Stomach smooth muscle (tissue), 2 donors: ENCODE data around the gene MYBPC2.

Source experiments
- H3K27ac ChIP-seq: one replicate; pipeline ENCODE4 v1.7.0; 2013; ENCODE audit warnings: mild to moderate bottlenecking, low read length, inconsistent platforms
- H3K27me3 ChIP-seq, 2 donors: one replicate each; pipeline ENCODE4 v1.7.0; 2013; ENCODE audit warnings: low read length in 2 of 2; ENCODE audit not compliant: insufficient read depth in 2 of 2, control insufficient read depth in 1 of 2
- H3K36me3 ChIP-seq, 2 donors: one replicate each; pipeline ENCODE4 v1.7.0; 2013; ENCODE audit warnings: low read length in 2 of 2; ENCODE audit not compliant: control insufficient read depth in 2 of 2, insufficient read depth in 2 of 2
- H3K4me1 ChIP-seq: one replicate; pipeline ENCODE4 v1.7.0; 2013; ENCODE audit warnings: low read length; ENCODE audit not compliant: control insufficient read depth, insufficient read depth
- H3K4me3 ChIP-seq, 2 donors: one replicate each; pipeline ENCODE4 v1.7.0; 2013; ENCODE audit warnings: low read length in 2 of 2
- H3K9ac ChIP-seq, 2 donors: one replicate each; pipeline ENCODE4 v1.7.0; 2013; ENCODE audit warnings: low read length in 2 of 2, mild to moderate bottlenecking in 1 of 2
- H3K9me3 ChIP-seq, 2 donors: one replicate each; pipeline ENCODE4 v1.7.0; 2013; ENCODE audit warnings: low read length in 2 of 2; ENCODE audit not compliant: control insufficient read depth in 2 of 2
- donor health status: healthy.
- donor health status: Pancreatic carcinoma.

Gene MYBPC2

DNA sequence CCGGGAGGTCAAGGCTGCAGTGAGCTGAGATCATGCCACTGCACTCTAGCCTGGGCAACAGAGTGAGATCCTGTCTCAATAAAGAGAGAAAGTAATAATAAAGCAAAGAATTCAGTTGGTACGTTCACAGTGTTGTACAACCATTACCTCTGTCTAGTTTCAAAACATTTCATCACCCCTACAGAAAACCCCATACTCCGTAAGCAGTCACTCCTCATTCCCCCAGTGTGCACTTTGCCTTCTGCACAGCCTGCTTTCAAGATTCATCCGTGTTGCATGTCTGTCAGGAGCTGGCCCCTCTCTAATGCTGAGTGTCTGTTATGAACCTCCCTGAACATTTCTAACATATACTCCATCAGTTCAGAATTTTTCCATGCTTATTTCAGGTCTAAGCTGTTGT lies 39.1 kb upstream of the MYBPC2 start:
- Histone ChIP-seq H3K4me3 (no peak overlapping the region), H3K27me3 (no peaks in the 10 kb centered on the region), H3K4me1 (no peaks in the 10 kb centered on the region), H3K27ac (no peak overlapping the region), H3K36me3 (no peaks in the 10 kb centered on the region), H3K9me3 (no peaks in the 10 kb centered on the region), H3K9ac (no peak overlapping the region)

DNA sequence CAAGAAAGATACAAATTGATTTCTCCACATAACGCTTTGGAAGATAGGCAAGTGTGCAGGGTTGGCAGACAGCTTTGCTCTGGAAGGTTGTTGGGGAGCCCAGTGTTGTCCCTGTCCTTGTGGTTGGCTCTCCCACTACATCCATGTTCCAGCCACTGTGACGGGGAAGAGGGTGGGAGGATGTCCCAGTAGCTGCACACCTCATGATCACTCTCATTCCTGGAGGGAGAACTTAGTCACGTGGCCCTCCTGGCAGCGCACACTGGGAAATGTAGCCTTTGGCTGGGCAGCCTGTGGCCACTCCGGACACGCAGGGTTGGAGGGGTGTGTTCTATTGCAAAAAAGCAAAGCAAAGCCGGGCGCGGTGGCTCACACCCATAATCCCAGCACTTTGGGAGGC lies 38.7 kb upstream of the MYBPC2 start:
- Histone ChIP-seq H3K27ac (no peak overlapping the region), H3K36me3 (no peaks in the 10 kb centered on the region), H3K9ac (no peak overlapping the region), H3K9me3 (no peaks in the 10 kb centered on the region), H3K27me3 (no peaks in the 10 kb centered on the region), H3K4me1 (no peaks in the 10 kb centered on the region), H3K4me3 (no peak overlapping the region)

DNA sequence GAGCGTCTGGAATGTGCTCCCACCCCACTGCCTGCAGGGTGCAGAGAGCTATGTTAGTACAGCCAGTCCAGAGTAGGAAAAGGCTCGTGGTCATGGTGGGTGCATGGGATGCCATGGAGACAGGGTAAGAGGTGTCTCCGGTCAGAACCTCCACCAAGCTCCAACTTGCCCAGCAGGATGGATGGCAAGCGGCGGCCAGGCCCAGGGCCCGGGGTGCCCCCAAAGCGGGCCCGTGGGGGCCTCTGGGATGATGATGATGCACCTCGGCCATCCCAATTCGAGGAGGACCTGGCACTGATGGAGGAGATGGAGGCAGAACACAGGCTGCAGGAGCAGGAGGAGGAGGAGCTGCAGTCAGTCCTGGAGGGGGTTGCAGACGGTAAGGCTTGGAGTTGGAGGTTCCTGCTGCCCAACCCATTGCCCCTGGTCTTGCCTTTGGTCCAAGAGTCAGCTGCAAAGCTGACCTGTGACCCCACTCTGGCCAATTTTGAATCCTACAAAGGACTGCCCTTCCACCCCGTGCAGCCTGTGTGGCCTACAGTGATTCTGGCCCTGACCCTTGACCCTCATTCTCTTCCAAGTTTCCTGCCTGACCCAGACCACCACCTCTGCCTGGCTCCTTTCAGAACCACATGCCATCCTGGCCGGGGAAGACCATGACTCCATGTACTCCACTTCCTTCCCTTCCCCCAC lies 33.9 kb upstream of the MYBPC2 start:
- Histone ChIP-seq H3K9me3 (no peaks in the 10 kb centered on the region), H3K4me1 (no peaks in the 10 kb centered on the region), H3K27ac (no peak overlapping the region), H3K27me3 (no peaks in the 10 kb centered on the region), H3K4me3 (no peak overlapping the region), H3K9ac (no peak overlapping the region), H3K36me3 (no peaks in the 10 kb centered on the region)

DNA sequence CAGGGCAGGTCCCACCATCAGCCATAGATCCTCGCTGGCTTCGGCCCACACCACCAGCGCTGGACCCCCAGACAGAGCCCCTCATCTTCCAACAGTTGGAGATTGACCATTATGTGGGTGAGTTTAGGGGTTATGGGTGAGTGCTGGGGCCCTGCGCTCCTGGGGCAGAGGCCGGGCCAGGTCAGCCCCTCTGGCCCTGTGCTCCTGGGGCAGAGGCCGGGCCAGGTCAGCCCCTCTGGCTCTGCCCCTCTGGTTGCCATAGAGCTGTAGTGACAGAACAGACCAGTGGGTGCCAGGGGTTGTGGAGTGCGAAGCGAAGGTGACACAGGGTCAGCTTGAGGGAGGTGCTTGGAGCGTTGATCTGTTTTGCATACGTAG lies 33.3 kb upstream of the MYBPC2 start:
- no peaks in the 10 kb centered on the region for H3K9me3 ChIP-seq
- no peak overlapping the region for H3K27ac ChIP-seq
- H3K4me3 ChIP-seq: no peak overlapping the region
- no peaks in the 10 kb centered on the region for H3K27me3 ChIP-seq
- H3K4me1 ChIP-seq: no peaks in the 10 kb centered on the region
- no peak overlapping the region for H3K9ac ChIP-seq
- no peaks in the 10 kb centered on the region for H3K36me3 ChIP-seq

DNA sequence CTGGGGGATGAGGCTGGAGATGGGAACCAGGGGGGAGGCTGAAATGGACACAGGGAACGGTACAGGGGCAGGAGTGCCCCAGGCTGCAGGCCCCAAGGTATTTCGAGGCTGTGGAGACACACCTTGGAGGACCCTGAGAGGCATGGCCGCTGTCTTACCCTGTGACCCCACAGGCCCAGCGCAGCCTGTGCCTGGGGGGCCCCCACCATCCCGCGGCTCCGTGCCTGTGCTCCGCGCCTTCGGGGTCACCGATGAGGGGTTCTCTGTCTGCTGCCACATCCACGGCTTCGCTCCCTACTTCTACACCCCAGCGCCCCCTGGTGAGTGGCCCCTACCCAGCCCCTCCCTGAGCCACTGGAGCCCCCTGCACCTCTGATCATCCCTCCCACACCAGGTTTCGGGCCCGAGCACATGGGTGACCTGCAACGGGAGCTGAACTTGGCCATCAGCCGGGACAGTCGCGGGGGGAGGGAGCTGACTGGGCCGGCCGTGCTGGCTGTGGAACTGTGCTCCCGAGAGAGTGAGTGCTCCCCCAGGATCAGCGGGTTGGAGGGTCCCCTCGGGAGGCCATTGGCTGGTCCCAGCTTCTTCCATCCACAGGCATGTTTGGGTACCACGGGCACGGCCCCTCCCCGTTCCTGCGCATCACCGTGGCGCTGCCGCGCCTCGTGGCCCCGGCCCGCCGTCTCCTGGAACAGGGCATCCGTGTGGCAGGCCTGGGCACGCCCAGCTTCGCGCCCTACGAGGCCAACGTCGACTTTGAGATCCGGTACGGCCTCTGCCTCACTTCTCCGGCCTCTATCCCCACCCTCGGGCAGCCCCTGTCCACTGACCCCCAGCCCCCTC lies 30.9 kb upstream of the MYBPC2 start:
- no peaks in the 10 kb centered on the region for H3K36me3 ChIP-seq
- no peaks in the 10 kb centered on the region for H3K27me3 ChIP-seq
- no peaks in the 10 kb centered on the region for H3K9me3 ChIP-seq
- no peaks in the 10 kb centered on the region for H3K4me1 ChIP-seq
- no peak overlapping the region for H3K4me3 ChIP-seq
- H3K27ac ChIP-seq: no peak overlapping the region
- H3K9ac ChIP-seq: no peak overlapping the region

DNA sequence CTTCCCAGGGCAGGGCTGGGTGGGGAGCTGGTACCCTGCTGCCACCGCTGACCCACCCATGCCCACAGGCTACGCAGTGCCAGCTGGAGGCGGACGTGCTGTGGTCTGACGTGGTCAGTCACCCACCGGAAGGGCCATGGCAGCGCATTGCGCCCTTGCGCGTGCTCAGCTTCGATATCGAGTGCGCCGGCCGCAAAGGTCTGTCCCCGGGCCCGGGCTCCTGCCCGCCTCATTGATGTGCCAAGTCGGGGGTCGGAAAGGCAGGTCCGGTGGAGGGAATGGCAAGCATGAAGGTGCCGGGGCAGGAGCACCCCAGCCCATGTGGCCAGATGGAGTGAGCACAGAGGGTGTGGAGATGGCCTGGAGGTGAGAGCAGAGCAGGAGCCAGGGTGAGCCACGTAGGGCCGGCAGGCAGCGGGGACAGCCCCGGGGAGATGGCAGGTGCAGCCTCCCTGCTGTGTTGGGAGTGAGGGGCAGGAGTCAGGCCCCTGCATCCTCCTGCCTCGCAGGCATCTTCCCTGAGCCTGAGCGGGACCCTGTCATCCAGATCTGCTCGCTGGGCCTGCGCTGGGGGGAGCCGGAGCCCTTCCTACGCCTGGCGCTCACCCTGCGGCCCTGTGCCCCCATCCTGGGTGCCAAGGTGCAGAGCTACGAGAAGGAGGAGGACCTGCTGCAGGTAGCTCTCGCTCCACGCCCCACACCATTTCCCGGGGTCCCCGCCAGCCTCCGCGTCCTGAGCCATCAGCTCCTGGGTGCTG lies 30.0 kb upstream of the MYBPC2 start:
- Histone ChIP-seq H3K4me3 (no peak overlapping the region), H3K27ac (no peak overlapping the region), H3K27me3 (no peaks in the 10 kb centered on the region), H3K9ac (no peak overlapping the region), H3K36me3 (no peaks in the 10 kb centered on the region), H3K9me3 (no peaks in the 10 kb centered on the region), H3K4me1 (no peaks in the 10 kb centered on the region)

DNA sequence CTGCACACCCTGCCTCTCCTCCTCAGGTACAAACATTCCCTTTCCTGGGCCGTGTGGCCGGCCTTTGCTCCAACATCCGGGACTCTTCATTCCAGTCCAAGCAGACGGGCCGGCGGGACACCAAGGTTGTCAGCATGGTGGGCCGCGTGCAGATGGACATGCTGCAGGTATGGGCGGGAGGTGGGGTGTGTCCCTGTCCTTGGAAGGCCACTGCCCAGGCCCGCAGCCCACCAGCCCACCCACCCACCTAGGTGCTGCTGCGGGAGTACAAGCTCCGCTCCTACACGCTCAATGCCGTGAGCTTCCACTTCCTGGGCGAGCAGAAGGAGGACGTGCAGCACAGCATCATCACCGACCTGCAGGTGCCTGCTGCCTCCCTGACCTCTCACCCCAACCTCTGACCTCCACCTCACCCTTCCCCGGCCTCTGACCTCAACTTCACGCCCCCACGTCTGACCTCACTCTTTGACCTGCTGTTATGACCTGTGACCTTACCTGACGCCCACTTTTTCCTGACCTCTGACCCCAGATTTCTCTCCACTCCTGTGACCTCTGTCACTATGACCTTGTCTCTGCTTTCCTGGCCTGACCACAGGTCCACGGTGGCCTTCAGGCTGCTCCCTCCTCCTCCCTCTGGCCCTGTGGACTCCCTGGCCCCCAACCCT lies 26.4 kb upstream of the MYBPC2 start:
- no peak overlapping the region for H3K4me3 ChIP-seq
- H3K27ac ChIP-seq: no peak overlapping the region
- H3K4me1 ChIP-seq: no peaks in the 10 kb centered on the region
- H3K9me3 ChIP-seq: no peaks in the 10 kb centered on the region
- no peak overlapping the region for H3K9ac ChIP-seq
- no peaks in the 10 kb centered on the region for H3K27me3 ChIP-seq
- peaks cover 0 to 6% of the 10 kb centered on the region in 2 donors for H3K36me3 ChIP-seq

DNA sequence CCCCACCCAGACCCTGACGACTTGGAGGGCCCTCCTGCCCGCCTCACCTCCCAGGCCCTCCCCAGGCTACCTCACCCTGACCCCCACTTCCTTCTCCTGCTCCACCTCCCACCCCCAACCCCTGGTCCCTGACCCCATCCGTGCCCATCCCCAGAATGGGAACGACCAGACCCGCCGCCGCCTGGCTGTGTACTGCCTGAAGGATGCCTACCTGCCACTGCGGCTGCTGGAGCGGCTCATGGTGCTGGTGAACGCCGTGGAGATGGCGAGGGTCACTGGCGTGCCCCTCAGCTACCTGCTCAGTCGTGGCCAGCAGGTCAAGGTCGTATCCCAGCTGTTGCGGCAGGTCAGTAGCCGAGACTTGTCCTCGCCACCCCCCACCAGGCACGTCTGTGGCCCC lies 25.9 kb upstream of the MYBPC2 start:
- Histone ChIP-seq H3K36me3 (peaks cover 0 to 6% of the 10 kb centered on the region in 2 donors), H3K4me3 (no peak overlapping the region), H3K27ac (no peak overlapping the region), H3K9me3 (no peaks in the 10 kb centered on the region), H3K9ac (no peak overlapping the region), H3K4me1 (no peaks in the 10 kb centered on the region), H3K27me3 (no peaks in the 10 kb centered on the region)

DNA sequence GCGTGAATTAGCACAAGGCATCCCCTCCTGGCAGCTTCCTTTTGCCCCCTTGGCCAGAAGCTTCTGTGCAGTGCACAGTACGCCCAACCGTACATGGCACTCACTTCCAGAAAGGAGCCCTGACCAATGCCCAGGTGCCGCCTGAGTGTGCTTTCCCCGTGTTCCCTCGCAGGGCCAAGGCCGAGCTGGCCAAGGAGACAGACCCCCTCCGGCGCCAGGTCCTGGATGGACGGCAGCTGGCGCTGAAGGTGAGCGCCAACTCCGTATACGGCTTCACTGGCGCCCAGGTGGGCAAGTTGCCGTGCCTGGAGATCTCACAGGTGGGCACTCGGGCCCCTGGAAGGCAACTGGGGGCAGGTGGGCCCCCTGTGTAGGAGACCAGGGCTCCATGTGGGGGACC lies 23.3 kb upstream of the MYBPC2 start:
- H3K9me3 ChIP-seq: no peaks in the 10 kb centered on the region
- H3K4me1 ChIP-seq: no peaks in the 10 kb centered on the region
- peaks cover 0 to 6% of the 10 kb centered on the region in 2 donors for H3K36me3 ChIP-seq

DNA sequence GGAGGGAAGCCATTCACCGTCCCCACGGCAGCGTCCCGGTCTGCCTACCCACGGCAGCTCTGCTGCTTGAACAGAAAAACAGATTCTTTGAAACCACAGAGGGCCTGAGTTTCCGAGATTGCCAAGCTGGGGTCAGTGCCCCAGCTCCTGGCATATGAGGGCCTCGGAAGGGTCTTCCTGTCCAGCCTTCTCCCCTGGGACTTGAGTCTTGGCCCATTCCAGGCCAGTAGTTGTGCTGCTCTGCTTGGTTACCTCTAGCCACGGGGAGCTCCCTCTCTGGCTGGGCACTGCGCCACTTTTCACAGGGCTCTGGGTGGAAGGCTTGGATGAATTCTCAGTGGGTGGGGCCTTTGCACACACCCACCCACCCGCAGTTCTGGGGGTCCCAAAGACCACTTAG lies 22.6 kb upstream of the MYBPC2 start:
- Histone ChIP-seq H3K27ac (no peak overlapping the region), H3K27me3 (no peaks in the 10 kb centered on the region), H3K36me3 (peaks cover 0 to 6% of the 10 kb centered on the region in 2 donors), H3K4me1 (peaks cover 2% of the 10 kb centered on the region), H3K9me3 (no peaks in the 10 kb centered on the region), H3K4me3 (no peak overlapping the region), H3K9ac (no peak overlapping the region)

More for the DNA sequence above, 23.3 kb upstream of the MYBPC2 start:
- H3K4me3 ChIP-seq: no peak overlapping the region
- H3K27ac ChIP-seq: no peak overlapping the region
- no peak overlapping the region for H3K9ac ChIP-seq
- H3K27me3 ChIP-seq: no peaks in the 10 kb centered on the region
